CD14-positive monocyte (primary cell): Measurements from ENCODE around the gene RASD1. TPM values are rescaled to one million over a fixed set of nuclear protein-coding genes. Genes with fewer than 3 reads are reported as not detected.

ENCODE experiments used
- DNase-seq, 3 donors: peaks; one replicate each; pipeline ENCODE4 v3.0.0-alpha.2; 2011 to 2022
- H2AFZ ChIP-seq: 2 replicates; pipeline ENCODE4 v1.6.0; 2012; ENCODE audit warnings: mild to moderate bottlenecking, low read depth, low read length, inconsistent platforms; ENCODE audit not compliant: insufficient read depth, poor library complexity, severe bottlenecking
- H3K27ac ChIP-seq, 2 donors: 1 replicate in 1 of 2; 2 replicates in 1 of 2; pipeline ENCODE4 v1.5.1; 2012 to 2013; ENCODE audit warnings: low read length in 2 of 2, control low read depth in 1 of 2, inconsistent platforms in 1 of 2, low read depth in 1 of 2, mild to moderate bottlenecking in 1 of 2
- H3K27me3 ChIP-seq, 2 donors: one replicate each; pipeline versions ENCODE4 v1.6.0 to v1.6.1; 2011 to 2013; ENCODE audit warnings: low read length in 2 of 2; ENCODE audit not compliant: control insufficient read depth in 2 of 2, insufficient read depth in 2 of 2
- H3K36me3 ChIP-seq, 2 donors: replicated peaks in 1 of 2; 1 replicate in 1 of 2; 2 replicates in 1 of 2; pipeline versions ENCODE4 v1.5.1 to v1.6.1; 2012 to 2013; ENCODE audit warnings: low read length in 2 of 2, control low read depth in 1 of 2, inconsistent platforms in 1 of 2, mild to moderate bottlenecking in 1 of 2; ENCODE audit not compliant: insufficient read depth in 2 of 2, control insufficient read depth in 1 of 2
- H3K4me1 ChIP-seq, 2 donors: 1 replicate in 1 of 2; 2 replicates in 1 of 2; pipeline versions ENCODE4 v1.5.1 to v1.6.1; 2012 to 2013; ENCODE audit warnings: low read length in 2 of 2, control low read depth in 1 of 2, inconsistent platforms in 1 of 2, mild to moderate bottlenecking in 1 of 2, moderate library complexity in 1 of 2; ENCODE audit not compliant: insufficient read depth in 2 of 2, control insufficient read depth in 1 of 2
- H3K4me2 ChIP-seq: replicated peaks from 2 replicates; pipeline ENCODE3; 2012; ENCODE audit warnings: low read length, moderate library complexity, mild to moderate bottlenecking; ENCODE audit not compliant: poor library complexity, severe bottlenecking; ENCODE audit errors: extremely low read depth
- H3K4me3 ChIP-seq, 3 experiments: fragments of 200-600 bp in 1 of 3; sonication (generic) in 1 of 3; replicated peaks in 1 of 3; 1 replicate in 2 of 3; 2 replicates in 1 of 3; pipeline ENCODE4 v1.5.1; 2011 to 2013; ENCODE audit warnings: low read length in 3 of 3, mild to moderate bottlenecking in 3 of 3, control low read depth in 2 of 3, low read depth in 2 of 3, inconsistent platforms in 1 of 3, moderate library complexity in 1 of 3
- H3K79me2 ChIP-seq: 2 replicates; pipeline ENCODE4 v1.6.0; 2012; ENCODE audit warnings: mild to moderate bottlenecking, control low read depth, inconsistent platforms, low read length, moderate library complexity; ENCODE audit not compliant: insufficient read depth
- H3K9ac ChIP-seq: 2 replicates; pipeline ENCODE4 v1.6.0; 2017; ENCODE audit warnings: low read length, mild to moderate bottlenecking; ENCODE audit not compliant: insufficient read depth, poor library complexity, severe bottlenecking
- H3K9me3 ChIP-seq, 2 donors: replicated peaks in 1 of 2; 1 replicate in 1 of 2; 2 replicates in 1 of 2; pipeline versions ENCODE4 v1.5.1 to v1.6.1; 2012 to 2013; ENCODE audit warnings: low read length in 2 of 2, control low read depth in 1 of 2; ENCODE audit not compliant: control insufficient read depth in 1 of 2, insufficient read depth in 1 of 2
- H4K20me1 ChIP-seq: 2 replicates; pipeline ENCODE4 v1.6.0; 2012; ENCODE audit warnings: mild to moderate bottlenecking, low read length, control low read depth, moderate library complexity; ENCODE audit not compliant: insufficient read depth
- H3K27ac Mint-ChIP-seq, 7 donors: one replicate each; pipeline ENCODE4 v1.8.0; 2020; ENCODE audit warnings: mild to moderate bottlenecking in 7 of 7, mixed read lengths in 7 of 7, moderate library complexity in 6 of 7, inconsistent platforms in 2 of 7
- H3K27me3 Mint-ChIP-seq, 3 donors: one replicate each; pipeline ENCODE4 v1.8.0; 2021 to 2022; ENCODE audit warnings: low read depth in 3 of 3, mild to moderate bottlenecking in 3 of 3, mixed read lengths in 3 of 3, moderate library complexity in 3 of 3, inconsistent platforms in 1 of 3
- H3K36me3 Mint-ChIP-seq, 2 donors: one replicate each; pipeline ENCODE4 v1.8.0; 2020; ENCODE audit warnings: mixed read lengths in 2 of 2, inconsistent platforms in 1 of 2, mild to moderate bottlenecking in 1 of 2
- H3K4me1 Mint-ChIP-seq: one replicate; pipeline ENCODE4 v1.8.0; 2020; ENCODE audit warnings: mild to moderate bottlenecking, mixed read lengths
- H3K4me3 Mint-ChIP-seq, 2 donors: one replicate each; pipeline ENCODE4 v1.8.0; 2020; ENCODE audit warnings: mild to moderate bottlenecking in 2 of 2, mixed read lengths in 2 of 2, moderate library complexity in 1 of 2
- H3K9me3 Mint-ChIP-seq, 7 donors: one replicate each; pipeline ENCODE4 v1.8.0; 2020 to 2022; ENCODE audit warnings: mixed read lengths in 7 of 7, mild to moderate bottlenecking in 6 of 7, moderate library complexity in 6 of 7, inconsistent platforms in 2 of 7
- WGBS: methylation state at CpG from one replicate; pipeline ENCODE4 v1.1.5; 2013; ENCODE audit warnings: missing lambda C conversion rate; ENCODE audit not compliant: insufficient coverage; 5-methylcytosine and 5-hydroxymethylcytosine counted together
- intact Hi-C, 2 donors: fragments of 100-400 bp; cut with micrococcal nuclease; formaldehyde crosslinking; loops; one replicate each; pipeline versions ENCODE4 v1.15.0 to v1.15.1; 2023
- polyA plus RNA-seq, 3 donors: library from polyadenylated mRNA; depleted of rRNA in 1 of 3; unstranded in 2 of 3; stranded (reverse) in 1 of 3; fragments of 300-500 nt in 2 of 3; fragments of >200 nt in 1 of 3; fragmentation: Illumina TruSeq in 2 of 3; gene quantifications; 1 replicate in 2 of 3; 2 replicates in 1 of 3; pipeline ENCODE4 v1.2.3, GENCODE V29; 2012 to 2021
- TF ChIP-seq, protein P1 (sequence below): fragments of 200-600 bp; IDR thresholded peaks from one replicate; pipeline ENCODE4 v1.8.0; 2022; ENCODE audit warnings: antibody characterized with exemption, mild to moderate bottlenecking

Gene RASD1
- polyA plus RNA-seq, 3 donors, result 0.88 to 12.4 (median 1.3) TPM

DNA sequence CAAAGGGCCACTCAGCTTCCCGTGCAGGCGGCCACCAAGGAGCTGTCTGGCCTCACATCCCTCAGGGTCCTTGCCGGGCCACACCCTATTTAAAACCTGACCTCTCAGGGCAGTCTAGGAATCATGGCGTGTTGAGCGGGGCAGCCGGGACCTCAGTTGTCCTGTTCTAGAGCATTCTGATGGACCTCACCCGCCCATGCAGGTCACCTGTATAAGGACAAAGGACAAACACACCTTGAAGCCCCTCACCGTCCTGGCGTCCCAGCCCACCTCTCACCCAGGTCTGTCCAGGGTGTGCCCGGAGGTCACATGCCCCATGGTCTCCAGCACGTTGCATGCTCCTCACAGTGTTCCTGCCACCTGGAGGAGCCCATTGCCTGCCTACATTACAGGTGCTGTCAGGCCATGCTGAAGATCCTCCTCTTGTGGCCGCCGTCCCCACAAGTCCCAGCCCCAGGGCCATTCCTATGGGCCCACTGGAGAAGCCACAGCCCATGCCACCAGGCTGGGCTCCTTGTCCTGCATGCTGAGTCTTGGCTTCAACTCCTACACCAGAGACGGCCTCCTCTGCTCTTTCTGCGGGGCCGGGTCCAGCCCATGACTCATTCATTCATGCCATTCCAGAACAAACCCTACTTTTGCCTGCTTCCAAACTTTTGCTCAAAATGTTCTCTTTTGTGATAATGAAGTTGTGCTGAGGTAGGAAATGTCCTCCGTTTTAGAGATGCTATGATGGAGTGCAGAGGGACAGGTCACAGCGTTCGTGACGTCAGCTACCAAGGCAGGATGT is 49.0 kb upstream of the RASD1 start:
- H3K79me2 ChIP-seq, result no peaks in the 10 kb centered on the region
- H3K27me3 ChIP-seq, result no peaks in the 10 kb centered on the region
- WGBS, result 97% methylated on average over 16 of the region's 20 CpGs
- Mint-ChIP-seq H3K27ac (peak overlapping the region in 1 of 7 donors; percentile 37), H3K27me3 (peaks cover 0 to 1% (median 0%) of the 10 kb centered on the region in 3 donors), H3K9me3 (no peaks in the 10 kb centered on the region), H3K36me3 (no peaks in the 10 kb centered on the region), H3K4me1 (no peaks in the 10 kb centered on the region), H3K4me3 (no peak overlapping the region)
- no peaks in the 10 kb centered on the region for H4K20me1 ChIP-seq
- no peaks in the 10 kb centered on the region for H3K9me3 ChIP-seq
- TF ChIP-seq, protein P1, sequence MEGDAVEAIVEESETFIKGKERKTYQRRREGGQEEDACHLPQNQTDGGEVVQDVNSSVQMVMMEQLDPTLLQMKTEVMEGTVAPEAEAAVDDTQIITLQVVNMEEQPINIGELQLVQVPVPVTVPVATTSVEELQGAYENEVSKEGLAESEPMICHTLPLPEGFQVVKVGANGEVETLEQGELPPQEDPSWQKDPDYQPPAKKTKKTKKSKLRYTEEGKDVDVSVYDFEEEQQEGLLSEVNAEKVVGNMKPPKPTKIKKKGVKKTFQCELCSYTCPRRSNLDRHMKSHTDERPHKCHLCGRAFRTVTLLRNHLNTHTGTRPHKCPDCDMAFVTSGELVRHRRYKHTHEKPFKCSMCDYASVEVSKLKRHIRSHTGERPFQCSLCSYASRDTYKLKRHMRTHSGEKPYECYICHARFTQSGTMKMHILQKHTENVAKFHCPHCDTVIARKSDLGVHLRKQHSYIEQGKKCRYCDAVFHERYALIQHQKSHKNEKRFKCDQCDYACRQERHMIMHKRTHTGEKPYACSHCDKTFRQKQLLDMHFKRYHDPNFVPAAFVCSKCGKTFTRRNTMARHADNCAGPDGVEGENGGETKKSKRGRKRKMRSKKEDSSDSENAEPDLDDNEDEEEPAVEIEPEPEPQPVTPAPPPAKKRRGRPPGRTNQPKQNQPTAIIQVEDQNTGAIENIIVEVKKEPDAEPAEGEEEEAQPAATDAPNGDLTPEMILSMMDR, result no peak
- H3K4me2 ChIP-seq, result no peak overlapping the region
- H3K4me3 ChIP-seq, result no peak overlapping the region
- no peak overlapping the region for H3K27ac ChIP-seq
- H3K36me3 ChIP-seq, result no peaks in the 10 kb centered on the region
- no peaks in the 10 kb centered on the region for H3K4me1 ChIP-seq
- DNase-seq, result no peak
- H3K9ac ChIP-seq, result no peak overlapping the region
- no peak overlapping the region for H2AFZ ChIP-seq
- intact Hi-C loops, result no loop called here

DNA sequence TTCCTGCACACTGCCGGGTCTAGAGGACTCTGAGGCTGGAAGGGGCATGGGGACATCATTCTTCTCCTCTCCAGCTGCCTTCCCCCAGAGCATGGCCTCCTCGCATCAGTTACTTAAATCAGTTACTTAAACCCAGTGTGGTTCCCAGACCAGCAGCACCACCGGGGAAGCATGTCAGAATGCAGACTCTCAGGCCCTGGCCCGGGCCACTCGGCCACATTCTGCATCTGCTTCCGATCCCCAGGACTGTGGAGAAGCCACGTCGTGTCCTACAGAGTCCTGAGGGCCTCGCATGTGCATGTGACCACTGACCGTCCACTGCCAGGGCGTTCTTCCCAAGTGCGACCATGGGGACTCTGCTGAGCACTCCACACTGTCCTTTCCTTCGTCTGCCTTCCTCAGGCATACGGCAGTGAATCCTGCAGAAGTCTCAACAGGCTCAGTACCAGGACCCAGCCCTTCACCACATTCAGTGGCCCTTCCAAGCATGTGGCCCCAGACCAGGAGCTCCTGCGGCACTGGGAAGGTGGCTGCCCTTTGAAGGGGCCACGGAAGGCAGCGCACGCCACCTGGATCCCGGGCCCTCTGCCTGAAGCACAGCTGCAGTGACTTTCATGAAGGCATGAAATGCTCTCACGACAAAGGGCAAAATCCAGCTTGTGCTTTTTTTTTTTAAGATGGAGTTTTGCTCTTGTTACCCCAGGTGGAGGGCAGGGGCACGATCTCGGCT is 46.9 kb upstream of the RASD1 start:
- Histone ChIP-seq H4K20me1 (no peaks in the 10 kb centered on the region), H3K79me2 (no peaks in the 10 kb centered on the region), H3K27ac (no peak overlapping the region), H3K9ac (no peak overlapping the region), H3K4me3 (no peak overlapping the region), H3K4me2 (no peak overlapping the region), H3K4me1 (peaks cover 0 to 8% of the 10 kb centered on the region in 2 donors), H3K27me3 (no peaks in the 10 kb centered on the region), H3K36me3 (no peaks in the 10 kb centered on the region), H2AFZ (no peak overlapping the region), H3K9me3 (no peaks in the 10 kb centered on the region)
- TF ChIP-seq, protein P1, result no peak
- no peak for DNase-seq
- no peak overlapping the region for H3K4me3 Mint-ChIP-seq
- intact Hi-C loops, result no loop called here
- H3K27ac Mint-ChIP-seq, result no peak overlapping the region
- peaks cover 5% of the 10 kb centered on the region for H3K4me1 Mint-ChIP-seq
- WGBS, result 98% methylated on average over 19 of the region's 22 CpGs
- no peaks in the 10 kb centered on the region for H3K36me3 Mint-ChIP-seq
- peaks cover 0 to 1% (median 0%) of the 10 kb centered on the region in 3 donors for H3K27me3 Mint-ChIP-seq
- H3K9me3 Mint-ChIP-seq, result no peaks in the 10 kb centered on the region
